GM12891 (cell line): ENCODE measurements around the gene ARMC5.

Source experiments
- POLR2A ChIP-seq: IDR thresholded peaks from 2 replicates; pipeline ENCODE4 v1.6.1; 2011; ENCODE audit warnings: low read depth, low read length, control low read depth
- POLR2AphosphoS5 ChIP-seq: IDR thresholded peaks from 2 replicates; pipeline ENCODE4 v1.6.1; 2011; ENCODE audit warnings: low read depth, low read length, control low read depth
- POU2F2 ChIP-seq: IDR thresholded peaks from 2 replicates; pipeline ENCODE4 v1.6.1; 2011; ENCODE audit warnings: low read depth, mild to moderate bottlenecking, control low read depth, low read length, moderate library complexity

- TF ChIP-seq POU2F2 (no peak), POLR2AphosphoS5 (no peak), POLR2A (no peak)
Measured at GRCh38 chr16:31465788-31466370, 6.6 kb downstream of the ARMC5 start.
